DMS79 treated with DMSO at 0.1 percent for 48 hours (cell line): Measurements from ENCODE around the gene MALRD1.

ENCODE experiments used
- DNase-seq: peaks from one replicate; lab custom pipeline; 2025; lab: John Stamatoyannopoulos, UW

Gene MALRD1

DNA sequence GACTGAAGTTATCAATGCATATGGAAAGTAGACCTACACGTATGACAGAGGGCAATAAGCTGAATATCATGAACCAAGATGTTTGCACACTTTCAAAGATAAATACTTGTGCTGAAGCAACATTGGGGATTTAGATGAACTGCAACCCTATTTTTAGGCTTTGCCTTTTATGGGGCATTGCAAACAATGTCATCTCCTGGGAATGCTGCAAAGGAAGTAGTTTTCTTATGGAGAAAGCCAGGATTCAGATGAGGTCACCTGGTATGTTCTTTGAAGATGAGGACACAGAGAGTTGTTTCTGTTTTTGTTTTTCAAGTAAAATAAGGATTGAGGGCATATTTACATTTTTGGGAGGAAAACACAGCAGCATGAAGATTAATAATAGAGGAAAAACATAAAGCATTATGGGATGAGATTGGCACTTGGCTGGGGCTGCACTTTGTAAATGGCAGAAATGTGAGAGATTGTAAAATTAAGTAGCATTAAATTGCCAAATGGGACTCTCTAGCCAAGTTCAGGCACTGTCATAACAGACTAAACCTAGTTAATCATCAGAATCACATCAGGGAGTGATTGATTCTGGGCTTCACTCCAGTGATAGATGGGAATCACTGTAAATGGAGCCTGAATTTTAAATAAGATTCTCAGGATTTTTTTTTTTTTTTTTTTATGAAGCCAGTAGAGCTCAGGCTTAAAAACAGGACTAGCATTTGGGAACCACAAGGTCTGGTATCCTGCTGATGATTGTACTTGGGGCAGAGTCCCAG, 63.1 kb downstream of the MALRD1 start:
- DNase-seq, result no peak

DNA sequence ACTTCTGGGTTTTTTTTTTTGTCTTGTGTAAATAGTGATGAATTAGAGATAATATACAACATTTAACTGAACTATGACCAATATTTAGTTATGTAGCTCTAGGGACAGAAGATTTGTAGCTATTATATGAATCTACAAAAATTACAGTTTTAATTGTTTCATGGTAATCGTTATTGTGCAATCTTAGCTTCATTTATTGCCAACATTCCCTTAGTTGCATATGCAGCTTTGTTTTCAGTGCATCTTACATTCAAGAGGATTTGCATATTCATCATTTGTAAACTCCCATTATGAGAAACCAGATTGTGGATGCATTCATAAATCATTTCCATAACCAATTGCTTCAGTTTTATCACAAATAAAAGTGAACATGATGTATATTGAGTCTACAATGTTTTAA, 68.8 kb downstream of the MALRD1 start:
- no peak for DNase-seq

DNA sequence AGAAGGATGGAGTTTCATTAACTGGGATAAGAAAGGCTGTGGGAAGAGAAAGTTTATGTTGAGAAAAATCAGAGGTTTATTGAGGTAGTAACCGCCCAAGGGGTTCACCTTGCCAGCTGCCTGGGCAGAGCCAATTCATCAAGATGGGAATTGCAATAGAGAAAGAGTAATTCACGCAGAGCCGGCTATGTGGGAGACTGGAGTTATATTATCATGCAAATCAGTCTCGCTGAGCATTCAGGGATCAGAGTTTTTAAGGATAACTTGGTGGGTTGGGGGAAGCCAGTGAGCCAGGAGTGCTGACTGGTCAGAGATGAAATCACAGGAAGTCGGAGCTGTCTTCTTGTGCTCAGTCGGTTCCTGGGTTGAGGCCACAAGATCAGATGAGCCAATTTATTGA, 70.6 kb downstream of the MALRD1 start:
- DNase-seq, result no peak

DNA sequence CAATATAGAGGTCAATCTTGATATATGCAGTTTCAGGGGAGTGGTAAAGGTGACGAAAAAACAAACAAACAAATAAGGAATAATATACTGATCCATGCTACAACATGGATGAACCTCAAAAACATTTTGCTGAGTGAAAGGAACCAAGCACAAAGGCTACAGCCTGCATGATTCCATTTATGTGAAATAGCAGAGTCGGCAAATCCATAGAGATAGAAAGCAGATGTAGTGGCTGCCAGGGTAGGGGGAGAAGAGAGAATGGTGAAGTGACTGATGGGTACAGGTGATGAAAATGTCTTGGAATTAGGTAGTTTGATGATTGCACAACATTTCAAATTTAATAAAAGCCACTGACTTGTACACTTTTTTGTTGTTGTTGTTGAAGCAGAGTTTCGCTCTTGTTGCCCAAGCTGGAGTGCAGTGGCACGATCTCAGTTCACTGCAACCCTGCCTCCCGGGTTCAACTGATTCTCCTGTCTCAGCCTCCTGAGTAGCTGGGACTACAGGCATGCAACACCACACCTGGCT, 71.8 kb downstream of the MALRD1 start:
- DNase-seq, result no peak

DNA sequence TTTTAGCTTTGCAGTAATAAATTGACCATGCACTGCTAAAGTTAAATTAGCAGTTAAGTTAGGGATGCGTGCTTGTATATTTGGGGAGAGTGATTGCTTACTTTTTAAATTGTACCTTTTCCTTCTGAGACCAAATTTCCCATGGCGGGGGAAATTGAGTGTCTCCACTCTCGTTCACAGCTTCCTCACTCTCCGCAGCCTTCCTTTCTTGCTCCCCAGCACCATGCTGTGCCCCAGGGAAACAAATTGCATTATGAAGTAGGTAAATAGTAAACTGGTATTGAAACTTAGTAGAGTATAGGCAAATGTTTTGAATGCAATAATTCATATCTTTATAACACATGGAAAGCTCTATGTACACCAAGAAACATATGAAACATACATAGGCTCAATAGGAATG, 85.4 kb downstream of the MALRD1 start:
- DNase-seq, result no peak

DNA sequence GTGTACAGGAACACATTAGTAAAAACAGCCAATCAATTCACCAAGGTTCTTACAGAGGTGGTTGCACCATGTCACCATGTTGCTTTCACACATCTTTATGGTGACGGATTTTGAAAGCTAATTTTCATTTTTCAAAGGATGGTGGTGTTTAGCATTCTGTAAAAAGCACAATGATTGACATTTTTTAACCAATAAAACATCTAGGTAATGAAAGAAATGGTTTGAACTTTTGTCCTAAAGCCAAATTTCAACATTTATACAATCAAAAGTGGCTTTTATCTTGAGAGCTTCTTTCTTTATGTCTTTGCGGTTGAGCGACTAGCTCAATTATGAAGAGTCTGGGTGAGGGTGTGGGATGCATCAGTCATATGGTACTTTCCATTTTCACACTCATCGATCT, 94.4 kb downstream of the MALRD1 start:
- no peak for DNase-seq

DNA sequence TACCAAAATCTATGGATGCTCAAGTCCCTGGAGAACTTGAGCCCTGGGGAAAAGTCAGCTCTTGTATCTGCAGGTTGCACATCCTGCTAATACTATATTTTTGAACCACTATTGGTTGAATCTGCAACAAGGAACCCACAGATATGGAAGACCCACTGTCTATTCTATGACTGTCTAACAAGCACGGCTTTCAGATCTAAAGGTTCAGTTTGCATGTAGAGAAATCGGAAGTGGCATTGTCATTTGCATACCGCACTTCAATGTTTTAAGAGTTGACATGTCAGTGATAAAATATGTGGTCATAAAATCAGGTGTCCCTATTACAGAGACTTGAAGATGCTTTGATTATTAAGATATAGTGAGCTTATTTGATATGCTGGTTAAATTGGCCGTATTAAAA, 95.6 kb downstream of the MALRD1 start:
- no peak for DNase-seq

DNA sequence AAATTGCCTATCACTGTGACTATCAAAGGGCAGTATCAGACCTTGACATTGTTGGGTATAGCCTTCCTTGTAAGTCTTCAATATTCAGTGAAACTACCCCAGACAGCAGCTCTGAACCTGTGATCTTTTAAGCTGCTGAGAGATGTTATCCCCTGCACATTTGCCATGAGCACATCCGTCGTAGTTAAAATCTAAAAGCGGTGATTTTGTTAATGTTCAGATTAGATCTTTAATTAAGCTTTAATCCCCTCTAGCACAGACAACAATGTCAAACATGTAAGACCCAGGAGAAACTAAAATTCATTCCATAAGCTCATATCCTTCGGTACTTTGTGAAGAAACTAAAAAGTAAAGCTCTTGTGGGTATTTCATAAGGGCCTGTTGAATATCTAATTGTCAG, 105.8 kb downstream of the MALRD1 start:
- no peak for DNase-seq

DNA sequence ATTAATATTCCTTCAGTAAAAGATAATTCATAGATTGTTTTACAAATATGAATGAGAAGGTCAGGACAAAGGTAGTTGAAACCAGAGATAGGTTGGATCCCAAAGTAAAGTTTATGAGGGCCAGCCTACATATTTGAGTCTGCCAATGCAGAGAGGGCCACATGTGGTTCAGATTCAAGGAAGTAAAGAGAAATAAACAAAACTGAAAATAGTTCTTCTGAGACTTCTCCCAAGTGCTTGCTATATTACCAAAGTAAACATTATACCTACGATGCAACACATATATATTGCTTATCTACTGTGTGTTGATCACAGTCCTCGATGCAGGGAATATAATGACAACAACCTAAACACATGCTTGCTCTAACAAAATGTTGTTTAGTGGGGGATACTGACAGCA, 109.8 kb downstream of the MALRD1 start:
- DNase-seq, result no peak

DNA sequence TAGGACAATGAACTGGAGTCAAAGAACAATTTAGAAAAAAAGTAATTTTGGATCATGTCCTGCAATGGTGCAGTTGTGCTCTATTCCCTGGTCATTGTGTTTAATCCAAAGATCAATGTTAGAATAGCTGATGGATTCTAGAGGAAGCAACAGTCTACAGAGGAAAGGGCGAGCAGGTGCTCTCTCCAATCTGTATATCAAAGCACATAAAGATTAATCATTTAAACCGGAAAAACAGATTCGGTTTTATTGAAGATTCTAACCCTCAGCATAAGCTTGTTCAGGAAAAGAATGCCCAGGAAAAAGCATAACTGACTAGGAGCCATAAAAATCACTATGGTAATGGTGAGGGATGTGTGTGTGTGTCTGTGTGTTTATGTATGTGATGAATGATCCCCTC, 110.3 kb downstream of the MALRD1 start:
- DNase-seq, result no peak

DNA sequence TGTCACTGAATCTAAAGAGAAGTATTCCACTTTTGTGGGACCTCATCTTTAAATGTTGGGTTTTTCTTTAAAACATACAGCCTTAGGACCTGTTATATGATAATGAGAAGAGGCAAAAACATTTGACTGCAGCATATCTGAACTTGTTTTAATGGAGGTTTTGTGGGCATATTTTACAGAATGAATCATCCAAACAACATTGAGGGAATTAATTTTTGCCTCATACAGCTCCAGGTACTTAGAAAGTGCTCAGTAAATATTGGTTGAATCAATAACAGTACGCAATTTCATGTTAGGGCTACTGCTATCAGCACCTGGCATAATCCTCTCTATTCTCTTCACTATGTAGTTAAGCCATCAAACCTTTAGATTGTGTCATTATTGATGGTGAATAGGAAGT, 115.9 kb downstream of the MALRD1 start:
- DNase-seq, result no peak

DNA sequence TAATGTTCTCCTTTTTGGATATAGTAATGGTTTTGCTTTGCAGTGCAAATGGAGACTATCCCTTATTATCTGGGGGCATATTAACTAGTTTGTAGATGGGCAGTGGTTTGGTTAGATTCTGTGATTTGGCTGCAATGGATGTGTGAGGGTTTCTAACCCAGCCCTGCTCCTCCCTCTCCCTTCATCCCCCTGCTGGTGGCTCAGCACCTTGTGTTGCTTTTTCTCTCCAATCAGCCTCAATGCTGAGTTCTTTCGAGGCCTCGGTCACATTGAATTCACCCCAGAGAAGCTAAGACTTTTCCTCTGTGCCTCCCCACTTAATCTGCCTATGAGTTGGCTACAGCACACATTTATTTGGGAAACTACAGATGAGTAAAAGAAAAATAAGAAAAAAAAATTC, 120.0 kb downstream of the MALRD1 start:
- no peak for DNase-seq

DNA sequence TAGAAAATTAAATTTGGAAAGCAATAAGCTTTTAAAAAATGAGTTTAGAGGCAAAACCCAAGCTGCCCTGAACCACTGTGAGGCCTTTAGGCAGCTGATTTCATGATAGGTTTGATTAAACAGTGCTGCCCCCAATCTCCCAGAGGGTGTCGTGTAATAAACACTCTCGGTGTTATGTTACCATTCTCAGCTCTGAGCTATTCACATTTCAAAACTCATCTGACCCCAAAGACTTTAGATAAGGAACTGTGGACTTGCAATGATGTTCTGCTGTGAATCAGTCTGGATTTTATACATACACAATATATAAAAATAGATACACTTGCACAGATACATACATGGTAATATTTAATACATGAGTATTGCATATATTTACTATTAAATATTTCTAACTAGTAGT, 120.4 kb downstream of the MALRD1 start:
- DNase-seq, result no peak

DNA sequence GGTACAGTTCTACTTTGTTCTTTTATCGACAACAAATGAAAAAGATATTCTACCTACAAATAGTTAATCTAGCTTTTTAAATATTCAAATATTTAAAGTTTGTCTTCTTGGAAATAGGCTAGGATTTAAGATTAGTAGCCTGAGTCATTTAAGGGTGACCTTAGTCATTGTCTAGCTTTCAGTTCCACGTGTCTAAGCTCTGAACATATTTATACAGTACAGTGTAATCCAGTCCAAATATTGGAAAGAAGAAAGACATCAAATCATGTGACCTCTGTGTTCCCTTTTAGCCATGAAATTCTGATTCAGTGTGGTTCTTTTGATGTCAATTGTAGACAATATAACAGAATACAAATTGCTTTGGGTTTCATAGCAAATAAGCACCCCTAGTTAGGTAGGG, 121.1 kb downstream of the MALRD1 start:
- DNase-seq, result no peak

DNA sequence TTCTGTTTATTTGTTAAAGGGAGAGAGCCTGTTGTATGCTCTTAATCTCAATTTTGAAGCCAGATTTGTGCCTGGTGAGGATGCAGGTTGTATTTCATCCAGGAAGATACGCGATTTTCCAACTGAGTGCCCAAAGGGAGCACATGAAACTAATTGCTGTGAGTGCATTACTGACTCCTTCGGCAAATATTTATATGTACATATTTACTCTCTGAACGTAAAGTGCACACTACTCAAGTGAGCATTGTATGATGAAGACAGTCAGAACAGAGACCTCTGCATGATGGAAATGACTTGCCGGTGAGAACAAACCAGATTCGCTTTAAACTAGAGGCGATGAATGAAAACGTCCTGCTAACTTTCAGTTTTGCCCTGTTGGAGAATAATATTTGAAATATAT, 130.1 kb downstream of the MALRD1 start:
- no peak for DNase-seq

DNA sequence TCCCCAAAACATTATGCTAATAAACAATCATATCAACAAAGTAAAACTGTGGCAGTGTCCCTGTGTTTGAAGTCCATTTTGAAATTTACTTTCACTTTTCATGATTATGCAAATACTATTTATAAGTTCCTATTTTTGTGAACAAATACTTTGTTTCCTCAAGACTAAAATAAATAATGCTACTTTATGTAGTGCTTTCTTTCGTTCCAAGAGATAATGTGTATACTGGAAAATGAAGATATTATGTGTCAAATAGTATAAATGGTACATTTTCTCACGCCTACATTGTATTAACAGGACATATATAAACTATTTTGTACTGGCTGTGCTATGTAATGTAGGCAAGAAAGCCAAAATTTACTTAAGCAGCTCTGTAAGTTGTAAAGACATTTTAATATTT, 136.3 kb downstream of the MALRD1 start:
- no peak for DNase-seq

DNA sequence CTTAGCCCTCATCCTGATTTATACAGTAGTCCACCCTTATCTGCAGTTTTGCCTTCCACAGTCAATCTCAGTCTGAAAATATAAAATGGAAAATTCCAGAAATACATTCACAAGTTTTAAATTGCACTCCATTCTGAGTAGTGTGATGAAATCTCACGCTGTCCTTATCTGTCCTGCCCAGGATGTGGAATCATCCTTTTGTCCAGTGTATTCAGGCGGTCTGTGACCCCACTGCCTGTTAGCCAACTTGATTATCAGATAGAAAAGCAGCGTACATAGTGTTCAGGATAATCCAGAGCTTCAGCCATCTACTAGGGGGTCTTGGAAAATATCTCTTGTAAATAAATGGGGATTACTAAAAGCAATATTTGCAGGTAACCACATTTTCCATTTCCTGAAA, 146.3 kb downstream of the MALRD1 start:
- no peak for DNase-seq

DNA sequence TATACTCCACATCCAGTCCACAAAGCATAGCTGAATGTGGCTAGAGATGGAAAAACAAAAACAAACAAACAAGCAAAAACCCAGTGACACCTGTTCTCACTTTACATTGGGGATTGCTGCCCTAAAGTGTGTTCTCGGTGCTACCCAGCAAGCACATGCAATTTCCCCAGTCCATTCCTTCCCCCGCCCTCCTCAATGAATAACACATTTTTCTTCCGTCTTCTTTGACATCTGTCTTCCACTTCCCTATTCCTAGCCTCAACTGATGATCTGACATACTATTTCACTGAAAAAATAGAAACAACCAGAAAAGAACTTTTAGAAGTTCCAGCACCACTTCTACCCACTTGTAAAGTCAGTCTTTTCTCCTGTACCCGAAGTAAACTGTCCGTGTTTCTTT, 147.1 kb downstream of the MALRD1 start:
- DNase-seq, result no peak

DNA sequence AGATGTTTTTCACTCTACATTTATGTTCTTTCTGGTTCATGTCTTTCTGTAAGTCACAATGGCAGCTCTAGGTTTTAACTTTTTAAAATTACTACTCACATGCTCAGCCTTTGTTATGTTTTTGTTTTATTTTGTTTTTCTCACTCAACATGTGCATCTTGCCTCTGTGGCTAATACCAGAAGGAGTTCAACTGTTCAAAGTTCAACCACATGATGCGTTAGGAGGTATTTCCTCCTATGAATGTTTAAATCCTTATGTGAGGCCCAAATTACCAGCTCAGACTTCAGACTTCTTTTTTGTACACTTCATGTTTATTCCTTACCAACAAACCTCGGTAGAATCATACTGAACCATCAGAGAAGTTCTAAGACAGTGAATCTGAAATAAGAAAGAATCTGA, 151.6 kb downstream of the MALRD1 start:
- no peak for DNase-seq

DNA sequence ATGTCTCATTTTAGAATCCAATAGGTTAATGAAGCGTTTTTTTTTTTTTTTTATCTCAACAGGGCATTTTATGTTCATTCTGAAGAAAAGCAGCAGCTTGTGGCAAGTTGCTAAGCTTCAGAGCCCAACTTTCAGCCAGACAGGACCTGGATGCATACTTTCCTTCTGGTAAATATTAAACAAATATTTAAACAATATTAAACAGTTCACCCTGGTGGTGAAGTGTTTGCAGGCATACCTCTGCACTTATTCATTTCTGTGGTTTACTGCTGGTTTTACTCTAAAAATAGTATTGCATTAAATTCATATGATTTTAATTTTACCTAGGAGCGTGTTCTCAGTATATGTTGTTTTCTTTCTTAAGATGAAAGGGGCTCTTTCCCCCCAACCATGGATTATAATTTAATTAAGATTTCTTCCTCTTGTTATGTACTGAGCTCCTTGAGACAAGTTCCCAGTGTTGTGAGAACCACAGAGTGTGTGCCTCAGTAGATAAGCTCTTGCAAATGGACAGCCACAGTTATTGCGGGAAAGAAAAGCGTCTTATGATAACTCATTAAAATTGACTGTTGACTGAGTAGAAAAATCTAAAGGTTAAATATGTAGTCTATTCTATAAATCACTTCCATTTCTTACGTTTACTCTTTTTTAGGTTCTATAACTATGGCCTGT, 155.8 kb downstream of the MALRD1 start:
- no peak for DNase-seq

DNA sequence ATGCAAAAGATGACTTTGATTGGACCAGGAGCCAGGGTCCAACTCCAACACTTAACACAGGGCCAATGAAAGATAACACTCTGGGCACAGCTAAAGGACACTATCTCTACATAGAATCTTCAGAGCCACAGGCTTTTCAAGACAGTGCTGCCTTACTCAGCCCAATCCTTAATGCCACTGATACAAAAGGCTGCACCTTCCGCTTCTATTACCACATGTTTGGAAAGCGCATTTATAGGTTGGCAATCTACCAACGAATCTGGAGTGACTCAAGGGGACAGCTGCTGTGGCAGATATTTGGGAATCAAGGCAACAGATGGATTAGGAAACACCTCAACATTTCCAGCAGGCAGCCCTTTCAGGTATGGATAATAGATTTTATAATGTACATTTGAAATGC, 160.7 kb downstream of the MALRD1 start:
- DNase-seq, result no peak

DNA sequence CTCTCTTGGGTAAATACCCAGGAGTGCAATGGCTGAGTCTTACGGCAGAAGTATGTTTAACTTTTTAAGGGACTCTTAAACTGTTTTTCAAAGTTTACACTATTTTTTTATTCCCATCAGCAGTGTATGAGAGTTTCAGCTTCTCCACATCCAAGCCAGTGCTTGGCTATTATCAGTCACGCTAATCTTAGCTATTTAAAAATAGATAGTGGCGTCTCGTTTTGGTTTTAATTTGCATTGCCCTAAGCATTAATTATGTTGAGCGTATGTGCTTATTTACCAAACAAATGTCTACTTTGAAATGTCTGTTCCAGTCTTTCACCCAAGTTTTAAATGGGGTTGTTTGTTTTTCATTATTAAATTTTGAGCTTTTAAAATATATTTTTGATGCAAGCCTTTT, 164.0 kb downstream of the MALRD1 start:
- no peak for DNase-seq

DNA sequence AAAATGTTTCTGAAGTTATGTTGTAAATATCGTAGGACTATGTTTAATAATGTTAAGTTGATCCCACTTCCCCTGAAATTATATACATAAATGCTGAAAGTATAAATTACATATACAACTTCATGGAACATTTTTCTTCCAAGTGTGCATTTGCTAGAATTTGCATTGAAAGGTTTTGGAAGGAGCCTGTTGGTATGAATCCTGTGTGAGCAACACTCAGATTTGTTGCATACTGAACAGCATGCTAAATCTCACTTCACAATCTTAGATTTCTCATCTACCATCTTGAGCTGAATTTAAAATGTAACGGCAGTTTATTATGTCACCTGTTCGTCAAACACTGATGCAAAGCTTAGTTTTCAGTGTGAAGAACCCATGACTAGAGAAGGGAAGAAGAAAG, 172.6 kb downstream of the MALRD1 start:
- DNase-seq, result no peak

DNA sequence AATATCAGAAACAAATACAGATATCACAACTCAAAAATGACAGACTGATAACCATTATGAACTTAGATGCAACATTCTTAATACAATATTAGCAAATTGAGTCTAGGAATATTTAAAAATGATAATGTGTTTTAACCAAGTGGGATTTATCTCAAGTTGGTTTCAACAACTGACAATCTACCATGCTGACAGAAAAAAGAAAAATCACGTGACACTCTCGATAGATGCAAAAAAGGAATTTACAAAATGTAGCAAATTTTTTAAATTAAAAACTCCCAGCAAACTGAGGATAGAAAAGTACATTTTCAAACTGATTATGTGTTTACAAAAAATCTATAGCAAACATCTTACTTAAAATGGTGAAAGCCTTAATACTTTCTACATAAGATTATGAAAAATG, 177.4 kb downstream of the MALRD1 start:
- DNase-seq, result no peak
